SK-N-MC (cell line): Measurements from ENCODE around the gene C2orf49.

Experiments used
- DNase-seq: peaks from one replicate; pipeline ENCODE4 v3.0.0-alpha.2; 2011; ENCODE audit warnings: low read depth, low spot score
- H3K27ac ChIP-seq: fragments of 200-600 bp; sonication (generic); 2 replicates; pipeline ENCODE4 v1.5.1; 2016; ENCODE audit warnings: mixed run types
- H3K36me3 ChIP-seq: fragments of 200-600 bp; sonication (generic); 2 replicates; pipeline ENCODE4 v1.6.1; 2017; ENCODE audit warnings: antibody characterized with exemption, low read length, mixed read lengths; ENCODE audit not compliant: insufficient read depth
- H3K4me3 ChIP-seq: fragments of 200-600 bp; sonication (generic); 2 replicates; pipeline ENCODE4 v1.5.1; 2016
- H3K9ac ChIP-seq: fragments of 200-600 bp; sonication (generic); 2 replicates; pipeline ENCODE4 v1.8.0; 2017; ENCODE audit warnings: mixed run types, mixed read lengths; ENCODE audit not compliant: insufficient read length
- H3K9me3 ChIP-seq: fragments of 200-600 bp; sonication (generic); 2 replicates; pipeline ENCODE4 v1.6.1; 2017; ENCODE audit warnings: low read depth, mild to moderate bottlenecking, antibody characterized with exemption, low read length, moderate library complexity, mixed read lengths
- EZH2 ChIP-seq: fragments of 200-600 bp; sonication (generic); IDR thresholded peaks from one replicate; pipeline ENCODE4 v1.6.1; 2017; ENCODE audit warnings: antibody characterized with exemption
- FOXP2 ChIP-seq: optimal IDR thresholded peaks from 2 replicates; pipeline ENCODE3; 2011; ENCODE audit warnings: mild to moderate bottlenecking, moderate library complexity; ENCODE audit not compliant: insufficient read depth; ENCODE audit errors: extremely low read length, control extremely low read depth
- POLR2AphosphoS5 ChIP-seq: IDR thresholded peaks from 2 replicates; pipeline ENCODE4 v1.6.1; 2012; ENCODE audit warnings: mild to moderate bottlenecking, low read depth, low read length, borderline replicate concordance

Gene C2orf49

DNA sequence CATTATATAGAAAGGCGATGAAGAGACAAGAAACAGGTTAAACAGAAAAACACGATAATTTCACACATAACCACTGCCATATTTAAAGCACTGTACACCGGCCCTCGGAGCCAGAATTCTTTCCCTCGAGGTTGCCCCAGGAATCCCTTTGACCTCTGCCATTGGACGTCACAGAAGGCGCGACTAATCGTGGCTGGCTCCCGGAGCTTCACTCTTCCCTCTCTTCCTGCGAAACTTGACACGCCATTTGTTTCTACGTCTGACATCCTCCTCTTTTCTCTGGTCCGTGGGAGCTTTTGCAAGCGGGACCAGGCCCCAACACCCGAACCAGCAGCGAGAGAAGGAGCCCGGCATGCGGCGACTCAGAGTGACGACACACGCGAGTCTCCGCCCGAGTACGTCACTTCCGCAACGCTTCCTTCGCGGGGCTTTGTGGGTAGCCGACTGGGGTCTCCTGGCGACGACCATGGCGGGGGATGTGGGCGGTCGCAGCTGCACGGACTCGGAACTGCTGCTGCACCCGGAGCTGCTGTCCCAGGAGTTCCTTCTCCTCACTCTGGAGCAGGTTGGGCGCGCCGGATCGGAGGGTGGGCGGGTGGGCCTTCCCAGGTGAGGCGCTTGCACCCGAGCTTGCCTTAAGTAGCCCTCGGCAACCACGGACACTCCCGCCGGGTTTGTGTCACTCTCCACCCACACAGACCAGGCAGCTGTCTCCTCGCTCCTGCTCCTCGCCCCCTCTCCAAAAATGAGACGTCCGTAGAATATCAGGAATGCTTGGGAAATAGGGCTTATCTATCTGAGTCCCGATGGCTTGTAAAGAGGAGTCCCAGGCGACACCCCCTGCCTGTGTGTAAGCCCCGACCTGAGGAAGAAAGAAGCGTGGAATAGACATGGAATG is at the start of gene C2orf49:
C2orf49 (plus strand) TSS at position 419 of the 898 bp plus-strand sequence; CDS start at position 467, 48 bp downstream.
- peak within 1 kb of the TSS; percentile 82 for H3K4me3 ChIP-seq
- H3K27ac ChIP-seq, result peak within 1 kb of the TSS; percentile 98
- TF ChIP-seq EZH2 (no peak), POLR2AphosphoS5 (peak; percentile 76), FOXP2 (no peak)
- H3K9me3 ChIP-seq, result no peaks in the 10 kb centered on the region
- H3K36me3 ChIP-seq, result peaks cover 43% of the 10 kb centered on the region
- peak; percentile 26 for DNase-seq
- H3K9ac ChIP-seq, result peak within 1 kb of the TSS; percentile 91

DNA sequence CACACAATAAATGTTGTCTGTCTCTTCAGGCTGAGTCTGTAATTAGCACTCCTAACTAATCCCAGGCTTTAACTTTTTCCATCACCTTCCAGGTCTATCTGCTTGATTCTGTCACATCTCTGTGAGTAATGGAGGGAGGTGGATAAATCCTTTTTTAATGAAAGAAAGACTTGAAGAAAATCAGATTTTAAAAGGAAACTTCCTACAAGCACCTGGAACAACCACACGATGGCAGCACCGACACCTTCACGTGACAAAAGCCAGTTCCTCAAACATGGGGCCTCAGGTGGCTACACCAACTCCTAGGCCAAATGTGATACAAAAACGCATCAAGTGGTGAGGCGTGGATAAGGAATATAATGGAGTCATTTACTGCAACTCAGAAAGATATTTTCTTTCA is 49.6 kb upstream of the C2orf49 start:
- TF ChIP-seq EZH2 (no peak), POLR2AphosphoS5 (no peak), FOXP2 (no peak)
- no peaks in the 10 kb centered on the region for H3K9me3 ChIP-seq
- no peak overlapping the region for H3K27ac ChIP-seq
- no peak overlapping the region for H3K4me3 ChIP-seq
- no peak overlapping the region for H3K9ac ChIP-seq
- H3K36me3 ChIP-seq, result peaks cover 20% of the 10 kb centered on the region
- DNase-seq, result no peak

DNA sequence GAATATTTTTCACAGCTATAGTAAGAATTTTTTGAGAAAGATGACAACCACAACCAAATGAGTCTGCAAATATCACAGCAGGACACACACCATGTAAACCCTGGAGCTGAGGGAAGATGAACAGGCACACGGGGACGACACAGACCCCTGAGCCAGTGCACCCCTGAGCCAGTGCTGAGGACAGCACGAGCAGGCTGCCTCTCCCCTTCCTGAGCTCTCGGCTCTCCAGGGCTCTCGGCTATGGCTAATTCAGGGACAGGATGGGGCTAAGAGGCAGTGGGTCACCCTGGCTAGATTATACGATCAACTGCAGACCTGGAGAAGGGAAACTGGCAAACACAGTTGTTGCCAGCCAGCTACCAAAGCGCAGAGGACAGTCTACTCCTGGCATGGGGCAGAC is 49.2 kb upstream of the C2orf49 start:
- no peaks in the 10 kb centered on the region for H3K9me3 ChIP-seq
- TF ChIP-seq POLR2AphosphoS5 (no peak), EZH2 (no peak), FOXP2 (no peak)
- H3K36me3 ChIP-seq, result peaks cover 20% of the 10 kb centered on the region
- H3K27ac ChIP-seq, result no peak overlapping the region
- no peak overlapping the region for H3K9ac ChIP-seq
- no peak for DNase-seq
- H3K4me3 ChIP-seq, result no peak overlapping the region

DNA sequence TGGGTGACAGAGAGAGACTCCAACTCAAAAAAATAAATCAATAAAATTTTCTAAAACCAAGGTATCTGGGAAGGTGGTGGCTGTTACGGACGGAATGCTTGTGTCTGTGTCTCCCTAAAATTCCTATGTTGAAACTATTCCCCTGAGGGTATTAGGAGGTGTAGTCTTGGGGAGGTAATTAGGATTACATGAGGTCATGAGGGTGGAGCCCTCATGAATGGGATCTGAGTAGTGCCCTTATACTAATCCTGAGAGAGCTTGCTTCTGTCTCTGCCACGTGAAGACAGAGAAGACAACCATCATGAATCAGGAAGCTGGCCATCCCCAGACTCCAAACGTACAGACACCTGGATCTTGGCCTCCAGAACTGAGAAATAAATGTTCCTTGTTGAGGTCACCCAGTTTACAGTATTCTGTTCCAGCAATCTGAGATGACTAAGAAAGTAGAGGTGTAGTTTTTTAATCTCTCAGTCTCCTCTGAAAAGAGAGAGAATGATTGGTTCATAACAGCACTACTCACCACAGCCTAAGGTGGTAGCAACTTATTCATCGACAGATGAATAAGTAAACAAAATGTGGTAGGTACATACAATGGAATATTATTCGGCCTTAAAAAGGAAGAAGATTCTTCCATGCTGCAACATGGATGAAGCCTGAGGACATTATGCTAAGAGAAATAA is 46.2 kb upstream of the C2orf49 start:
- Histone ChIP-seq H3K4me3 (no peak overlapping the region), H3K27ac (no peak overlapping the region), H3K9ac (no peak overlapping the region), H3K36me3 (peaks cover 31% of the 10 kb centered on the region), H3K9me3 (no peaks in the 10 kb centered on the region)
- DNase-seq, result no peak
- TF ChIP-seq FOXP2 (no peak), POLR2AphosphoS5 (no peak), EZH2 (no peak)

DNA sequence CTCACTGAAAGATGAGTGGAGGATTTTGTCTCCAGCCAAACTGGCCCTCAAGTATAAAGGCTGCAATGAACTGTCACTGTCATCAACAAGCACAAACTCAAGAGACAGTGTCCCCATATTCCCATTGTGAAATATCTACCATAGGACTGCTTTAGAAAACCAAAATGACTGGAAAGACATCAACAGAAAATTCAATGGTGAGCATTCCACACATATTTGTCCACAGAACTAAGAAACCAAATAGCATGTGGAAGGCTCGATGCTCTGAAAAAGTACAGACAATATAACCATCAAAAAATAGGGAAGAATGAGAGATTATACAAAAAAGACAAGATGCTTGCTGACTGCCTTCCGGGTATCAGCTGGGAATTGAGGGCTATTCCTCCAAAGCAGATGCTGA is 45.4 kb upstream of the C2orf49 start:
- no peak overlapping the region for H3K9ac ChIP-seq
- no peak overlapping the region for H3K4me3 ChIP-seq
- H3K9me3 ChIP-seq, result no peaks in the 10 kb centered on the region
- no peak for DNase-seq
- H3K27ac ChIP-seq, result no peak overlapping the region
- no peak for TF ChIP-seq FOXP2
- TF ChIP-seq EZH2, result no peak
- TF ChIP-seq POLR2AphosphoS5, result no peak
- H3K36me3 ChIP-seq, result peaks cover 33% of the 10 kb centered on the region

DNA sequence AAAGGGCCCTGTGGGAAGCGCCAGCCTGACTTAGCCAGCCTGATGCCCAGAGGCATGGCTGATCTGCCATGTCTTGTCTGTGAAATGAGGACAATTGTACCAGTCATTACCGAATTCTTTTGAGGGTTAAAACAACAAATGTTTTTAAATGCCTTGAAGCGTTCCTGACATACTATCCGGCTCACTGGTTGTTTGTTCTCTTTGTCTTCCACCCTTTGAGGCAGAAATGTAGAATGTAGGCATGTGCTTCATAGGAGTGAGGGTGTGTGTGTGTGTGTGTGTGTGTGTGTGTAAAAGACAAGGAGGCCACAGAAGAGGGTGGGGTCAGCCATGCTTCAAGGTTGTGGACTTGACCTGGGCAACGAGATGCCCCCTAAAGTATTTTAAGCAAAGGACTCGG is 43.3 kb upstream of the C2orf49 start:
- no peaks in the 10 kb centered on the region for H3K9me3 ChIP-seq
- H3K4me3 ChIP-seq, result no peak overlapping the region
- no peak for TF ChIP-seq EZH2
- TF ChIP-seq POLR2AphosphoS5, result no peak
- TF ChIP-seq FOXP2, result no peak
- no peak overlapping the region for H3K9ac ChIP-seq
- no peak overlapping the region for H3K27ac ChIP-seq
- peaks cover 44% of the 10 kb centered on the region for H3K36me3 ChIP-seq
- DNase-seq, result no peak

DNA sequence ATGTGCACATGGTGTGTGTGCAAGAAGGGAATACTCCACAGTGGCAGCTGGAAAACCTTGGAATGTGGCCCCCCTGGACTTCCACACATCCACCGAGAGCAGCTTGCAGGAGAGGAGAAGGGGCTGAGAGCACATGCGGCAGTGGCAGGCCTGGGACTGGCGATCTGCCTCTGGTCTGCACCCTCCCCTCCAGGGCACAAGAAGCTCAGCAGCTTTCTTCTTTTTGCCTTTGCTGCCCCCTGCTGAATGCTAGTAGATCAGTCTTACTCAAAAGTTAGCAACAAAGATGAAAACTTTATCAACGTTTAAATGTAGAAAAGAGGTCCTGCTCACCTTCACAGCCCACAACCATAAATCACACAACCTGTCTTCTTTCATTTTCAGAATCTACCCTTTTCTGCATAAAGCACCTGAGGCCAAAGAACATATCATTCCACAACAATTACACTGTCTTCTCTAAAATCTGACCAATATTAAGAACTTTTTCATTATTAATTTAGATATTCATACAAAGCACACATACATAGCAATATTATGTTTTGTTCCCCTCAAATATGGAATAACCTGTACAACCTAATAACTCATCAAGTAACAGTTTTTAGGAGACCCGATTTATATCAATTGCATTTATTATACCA is 42.4 kb upstream of the C2orf49 start:
- Histone ChIP-seq H3K4me3 (no peak overlapping the region), H3K9me3 (no peaks in the 10 kb centered on the region), H3K27ac (no peak overlapping the region), H3K9ac (no peak overlapping the region), H3K36me3 (peaks cover 44% of the 10 kb centered on the region)
- TF ChIP-seq POLR2AphosphoS5 (no peak), EZH2 (no peak), FOXP2 (no peak)
- DNase-seq, result peak; percentile 14

DNA sequence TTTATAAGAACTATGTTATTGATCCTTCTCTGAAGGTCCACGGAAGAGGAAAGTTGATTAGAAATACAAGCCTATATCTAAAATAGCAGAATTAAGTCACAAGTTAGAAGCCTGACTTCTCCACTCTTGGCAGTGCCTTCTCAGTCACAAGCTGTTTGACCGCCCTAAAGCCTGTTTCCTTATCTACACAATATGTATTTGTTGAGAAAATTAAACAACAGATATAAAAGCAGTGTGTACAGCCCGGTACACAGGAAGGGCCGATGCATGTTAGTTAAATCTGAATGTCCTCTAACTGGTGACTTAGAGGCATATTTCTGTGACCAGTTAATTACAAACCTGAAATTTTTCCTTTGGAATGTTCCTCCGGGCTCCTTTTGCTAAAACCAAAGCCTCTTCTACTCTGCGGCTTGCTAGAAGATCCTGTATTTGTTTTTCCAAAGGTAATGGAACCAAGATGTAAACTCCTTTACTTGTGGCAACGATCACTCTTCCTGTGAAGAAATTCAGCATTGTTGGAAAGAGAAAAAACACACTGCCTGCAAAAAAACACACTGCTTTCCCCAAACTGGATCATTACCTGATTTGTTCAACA is 41.2 kb upstream of the C2orf49 start:
- H3K9ac ChIP-seq, result no peak overlapping the region
- H3K36me3 ChIP-seq, result peaks cover 41% of the 10 kb centered on the region
- H3K4me3 ChIP-seq, result no peak overlapping the region
- H3K27ac ChIP-seq, result no peak overlapping the region
- DNase-seq, result no peak
- H3K9me3 ChIP-seq, result no peaks in the 10 kb centered on the region
- TF ChIP-seq FOXP2 (no peak), EZH2 (no peak), POLR2AphosphoS5 (no peak)

DNA sequence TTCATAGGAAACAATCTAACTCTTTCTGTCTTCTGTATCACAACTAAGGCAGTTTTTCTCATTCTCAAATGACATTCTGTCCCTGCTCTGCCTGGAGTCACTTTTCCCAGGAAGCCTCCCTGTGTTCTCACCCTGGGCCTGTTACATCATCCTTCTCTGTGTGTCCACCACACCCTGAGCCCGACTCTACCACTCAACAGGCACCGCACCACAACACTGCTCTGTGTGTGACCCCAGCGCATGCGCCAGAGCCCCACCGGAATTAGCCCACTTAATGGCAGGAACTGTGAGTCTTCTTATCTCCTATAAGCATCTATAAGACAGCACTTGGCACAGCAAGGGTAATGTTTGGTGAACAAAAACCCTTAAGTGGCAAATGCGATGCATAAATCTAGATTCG is 40.1 kb upstream of the C2orf49 start:
- TF ChIP-seq POLR2AphosphoS5, result no peak
- no peak for TF ChIP-seq EZH2
- no peak for TF ChIP-seq FOXP2
- Histone ChIP-seq H3K9ac (no peak overlapping the region), H3K9me3 (no peaks in the 10 kb centered on the region), H3K4me3 (no peak overlapping the region), H3K27ac (no peak overlapping the region), H3K36me3 (peaks cover 32% of the 10 kb centered on the region)
- no peak for DNase-seq
